ENCODE results near the gene MGAT5. TPM values are rescaled to one million over a fixed set of nuclear protein-coding genes. Genes with fewer than 3 reads are reported as not detected.

Gene MGAT5
- total RNA-seq, 2 experiments from 2014 or later, result 36.9 to 42.2 TPM

- H3K9me3 Mint-ChIP-seq, result no peaks in the 10 kb centered on the region
- POLR2A ChIA-PET, result interaction anchor here (0.8 kb wide), 1 partner anchor 12 kb away, joined by 3 read pairs; no protein-coding TSS in a partner anchor
- ATAC-seq (peak; percentile 96), DNase-seq (peak; percentile 56)
- peaks cover 70% of the 10 kb centered on the region for H3K4me1 Mint-ChIP-seq (ENCODE audit: low read depth)
- no peaks in the 10 kb centered on the region for H3K27me3 Mint-ChIP-seq
- CTCF ChIA-PET, result interaction anchor here (0.7 to 1.6 kb wide), 7 partner anchors 8 to 153 kb away, joined by 3 to 5 read pairs (median 4); no protein-coding TSS in a partner anchor
- intact Hi-C loops (cut with micrococcal nuclease), result no loop called here
- no peak overlapping the region for H3K4me3 Mint-ChIP-seq
- H3K36me3 Mint-ChIP-seq (ENCODE audit: low read depth), result peaks cover 39% of the 10 kb centered on the region
- no peak for TF ChIP-seq CTCF (IDR thresholded peaks at IDR 0.05)
- H3K27ac Mint-ChIP-seq, result peak overlapping the region; percentile 68
Measured at GRCh38 chr2:134271758-134272157, 17.9 kb downstream of the MGAT5 start.

- intact Hi-C loops (cut with micrococcal nuclease), result no loop called here
Measured at GRCh38 chr2:134272806-134273205, 18.9 kb downstream of the MGAT5 start.

GRCh38 chr2:134273256-134273983 lies 19.5 kb downstream of the MGAT5 start:
- no peak for DNase-seq
- peaks cover 44% of the 10 kb centered on the region for H3K36me3 Mint-ChIP-seq (ENCODE audit: low read depth)
- TF ChIP-seq CTCF (IDR thresholded peaks at IDR 0.05), result no peak
- H3K9me3 Mint-ChIP-seq, result no peaks in the 10 kb centered on the region
- intact Hi-C loops (cut with micrococcal nuclease), result no loop called here
- no peak for ATAC-seq
- H3K4me3 Mint-ChIP-seq, result no peak overlapping the region
- ChIA-PET CTCF (interaction anchor here (0.9 to 1.5 kb wide), 6 partner anchors 13 to 66 kb away, joined by 3 to 6 read pairs (median 3); no protein-coding TSS in a partner anchor), POLR2A (interaction anchor here (0.7 kb wide), 2 partner anchors 10 to 112 kb away, joined by 3 read pairs; no protein-coding TSS in a partner anchor)
- H3K27me3 Mint-ChIP-seq, result no peaks in the 10 kb centered on the region
- H3K27ac Mint-ChIP-seq, result no peak overlapping the region
- peaks cover 64% of the 10 kb centered on the region for H3K4me1 Mint-ChIP-seq (ENCODE audit: low read depth)

More at GRCh38 chr2:134272806-134273205, 18.9 kb downstream of the MGAT5 start:
- DNase-seq (no peak), ATAC-seq (no peak)
- Mint-ChIP-seq H3K27ac (no peak overlapping the region), H3K4me1 (ENCODE audit: low read depth) (peaks cover 68% of the 10 kb centered on the region), H3K36me3 (ENCODE audit: low read depth) (peaks cover 45% of the 10 kb centered on the region), H3K27me3 (no peaks in the 10 kb centered on the region), H3K9me3 (no peaks in the 10 kb centered on the region), H3K4me3 (no peak overlapping the region)
- ChIA-PET POLR2A (interaction anchor here (0.7 kb wide), 1 partner anchor 10 kb away, joined by 3 read pairs; no protein-coding TSS in a partner anchor), CTCF (interaction anchor here (0.9 to 1.6 kb wide), 5 partner anchors 15 to 54 kb away, joined by 3 to 4 read pairs (median 3); no protein-coding TSS in a partner anchor)
- no peak for TF ChIP-seq CTCF (IDR thresholded peaks at IDR 0.05)

GRCh38 chr2:134274121-134274520 lies 20.2 kb downstream of the MGAT5 start:
- no peak for DNase-seq
- ChIA-PET CTCF (interaction anchor here (1.5 kb wide), 1 partner anchor 14 kb away, joined by 3 read pairs; no protein-coding TSS in a partner anchor), POLR2A (interaction anchor here (1.0 kb wide), 1 partner anchor 9 kb away, joined by 4 read pairs; no protein-coding TSS in a partner anchor)
- Mint-ChIP-seq H3K4me3 (no peak overlapping the region), H3K9me3 (no peaks in the 10 kb centered on the region), H3K36me3 (ENCODE audit: low read depth) (peaks cover 50% of the 10 kb centered on the region), H3K27ac (no peak overlapping the region), H3K27me3 (no peaks in the 10 kb centered on the region), H3K4me1 (ENCODE audit: low read depth) (peaks cover 63% of the 10 kb centered on the region)
- ATAC-seq, result no peak
- no peak for TF ChIP-seq CTCF (IDR thresholded peaks at IDR 0.05)
- intact Hi-C loops (cut with micrococcal nuclease), result no loop called here
